HG03457 (cell line): ENCODE results near the gene CST8.

ENCODE experiments used
- ATAC-seq: cut with Tn5 transposase; IDR thresholded peaks from one replicate; pipeline ENCODE4 v1.9.1; 2021; ENCODE audit warnings: moderate number of reproducible peaks; ENCODE audit not compliant: unreplicated experiment

The CST8 gene

GRCh38 chr20:23475395-23475794 is 15.5 kb upstream of the CST8 start:
- ATAC-seq: no peak

GRCh38 chr20:23476015-23476754 is 14.7 kb upstream of the CST8 start:
- no peak for ATAC-seq

GRCh38 chr20:23477223-23477622 is 13.7 kb upstream of the CST8 start:
- no peak for ATAC-seq

GRCh38 chr20:23479043-23479442 is 11.9 kb upstream of the CST8 start:
- no peak for ATAC-seq

- ATAC-seq: no peak
These were observed 8.8 kb upstream of the CST8 start for GRCh38 chr20:23482138-23482537.

- no peak for ATAC-seq
These were observed 6.8 kb upstream of the CST8 start for GRCh38 chr20:23484081-23484480.

GRCh38 chr20:23488470-23488869 is 2.4 kb upstream of the CST8 start:
- no peak for ATAC-seq

GRCh38 chr20:23488996-23489395 is 1.9 kb upstream of the CST8 start:
- no peak for ATAC-seq

- no peak for ATAC-seq
These were observed 1.4 kb downstream of the CST8 start for GRCh38 chr20:23492292-23492691.

GRCh38 chr20:23493172-23493772 is 2.4 kb downstream of the CST8 start:
- no peak for ATAC-seq

- no peak for ATAC-seq
These were observed 6.6 kb downstream of the CST8 start for GRCh38 chr20:23497536-23497935.

GRCh38 chr20:23501926-23502325 is 11.0 kb downstream of the CST8 start:
- ATAC-seq: no peak

GRCh38 chr20:23503649-23504048 is 12.7 kb downstream of the CST8 start:
- ATAC-seq: no peak

- ATAC-seq: no peak
These were observed 16.4 kb downstream of the CST8 start for GRCh38 chr20:23507346-23507745.

GRCh38 chr20:23508449-23509229 is 17.7 kb downstream of the CST8 start:
- ATAC-seq: no peak

GRCh38 chr20:23509247-23509913 is 18.5 kb downstream of the CST8 start:
- no peak for ATAC-seq

- no peak for ATAC-seq
These were observed 19.2 kb downstream of the CST8 start for GRCh38 chr20:23510000-23510590.

GRCh38 chr20:23513164-23513563 is 22.2 kb downstream of the CST8 start:
- no peak for ATAC-seq

- no peak for ATAC-seq
These were observed 23.9 kb downstream of the CST8 start for GRCh38 chr20:23514848-23515247.

GRCh38 chr20:23515250-23515939 is 24.5 kb downstream of the CST8 start:
- ATAC-seq: no peak
